GM11168 (cell line): Measurements from ENCODE around the gene MYO7A.

ENCODE experiments used
- in situ Hi-C: fragments of 300-500 bp; cut with MboI; formaldehyde crosslinking; loops from one replicate; pipeline ENCODE4 v1.12.0; 2022; ENCODE audit warnings: low sequenced_read_pairs; ENCODE audit not compliant: unreplicated experiment

MYO7A gene

GRCh38 chr11:77124488-77124887 is 3.6 kb upstream of the MYO7A start:
- in situ Hi-C loops, result no loop called here

DNA sequence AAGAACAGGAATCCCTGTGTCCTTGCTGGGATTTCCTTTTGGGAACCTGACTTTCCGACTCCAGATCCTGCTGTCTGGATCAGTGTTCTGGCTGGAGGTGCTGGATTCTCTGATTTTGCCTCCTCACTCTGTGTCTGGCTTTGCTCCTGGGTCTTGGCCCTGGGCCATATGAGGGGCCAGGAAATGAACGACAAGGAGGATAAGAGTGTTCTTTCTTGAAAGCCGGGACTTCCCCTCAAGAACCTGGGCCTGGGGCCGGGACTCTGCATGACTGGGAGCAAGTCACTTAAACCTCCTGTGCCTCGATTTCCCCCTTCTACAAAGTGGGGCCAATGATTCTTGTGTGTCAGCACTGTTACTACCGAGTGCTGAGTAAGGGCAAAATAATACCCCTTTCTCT is 2.9 kb upstream of the MYO7A start:
- in situ Hi-C loops, result no loop called here

DNA sequence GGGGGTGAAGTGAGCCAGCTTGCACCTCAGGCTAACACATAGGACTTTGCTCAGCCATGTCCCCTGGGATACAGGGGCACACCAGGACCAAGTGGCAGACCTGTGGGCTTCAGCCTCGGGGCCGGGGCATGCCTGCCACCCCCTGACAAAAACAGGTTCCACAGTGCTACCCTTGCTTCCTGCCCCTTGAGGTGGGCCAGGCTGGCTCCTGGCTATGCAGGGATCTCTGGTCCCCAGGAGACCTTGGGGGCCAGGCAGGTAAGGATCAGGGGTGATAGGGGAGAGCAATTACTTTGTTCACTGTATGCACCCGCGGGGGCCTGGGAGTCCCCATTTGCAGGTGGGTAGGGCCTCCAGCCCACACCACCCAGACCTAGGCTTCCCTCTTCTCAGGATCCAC is 2.4 kb upstream of the MYO7A start:
- in situ Hi-C loops, result no loop called here

- in situ Hi-C loops, result no loop called here
These were observed 1.8 kb upstream of the MYO7A start for GRCh38 chr11:77126156-77126775.

GRCh38 chr11:77126861-77127234 is 1.2 kb upstream of the MYO7A start:
- in situ Hi-C loops, result no loop called here

- in situ Hi-C loops, result no loop called here
These were observed 673 bp upstream of the MYO7A start for GRCh38 chr11:77127235-77127911.

DNA sequence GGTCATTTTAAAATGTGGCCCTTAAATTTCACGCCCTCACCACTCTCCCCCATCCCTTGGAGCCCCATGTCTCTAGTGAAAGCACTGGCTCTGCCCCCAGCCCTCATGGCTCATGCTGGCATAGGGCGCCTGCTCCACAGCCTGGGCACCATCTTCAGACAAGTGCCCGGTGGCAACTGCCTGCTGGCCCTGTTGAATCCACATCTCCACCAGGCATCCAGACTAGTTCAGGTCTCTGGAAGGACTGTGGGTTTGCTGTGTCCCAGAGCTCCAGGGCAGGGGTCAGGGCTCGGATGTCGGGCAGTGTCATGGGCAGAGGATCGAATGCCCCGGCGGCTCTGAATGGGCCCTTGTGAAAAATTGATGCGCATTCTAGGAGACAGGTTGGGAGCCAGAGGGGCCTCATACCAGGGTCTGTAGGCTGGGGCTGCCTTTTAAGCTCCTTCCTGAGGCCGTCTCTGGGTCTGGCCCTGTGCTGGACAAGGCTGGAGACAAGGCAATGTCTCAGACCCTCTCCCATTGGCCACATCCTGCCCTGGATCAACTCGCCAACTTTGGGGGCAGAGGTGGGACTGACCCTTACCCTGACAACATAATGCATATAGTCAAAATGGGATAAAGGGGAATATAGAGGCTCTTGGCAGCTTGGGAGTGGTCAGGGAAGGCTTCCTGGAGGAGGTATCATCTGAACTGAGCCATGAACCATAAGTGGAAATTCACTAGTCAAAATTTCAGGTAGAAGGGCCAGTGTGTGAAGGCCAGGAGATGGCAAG is 1.2 kb downstream of the MYO7A start:
- in situ Hi-C loops, result no loop called here

DNA sequence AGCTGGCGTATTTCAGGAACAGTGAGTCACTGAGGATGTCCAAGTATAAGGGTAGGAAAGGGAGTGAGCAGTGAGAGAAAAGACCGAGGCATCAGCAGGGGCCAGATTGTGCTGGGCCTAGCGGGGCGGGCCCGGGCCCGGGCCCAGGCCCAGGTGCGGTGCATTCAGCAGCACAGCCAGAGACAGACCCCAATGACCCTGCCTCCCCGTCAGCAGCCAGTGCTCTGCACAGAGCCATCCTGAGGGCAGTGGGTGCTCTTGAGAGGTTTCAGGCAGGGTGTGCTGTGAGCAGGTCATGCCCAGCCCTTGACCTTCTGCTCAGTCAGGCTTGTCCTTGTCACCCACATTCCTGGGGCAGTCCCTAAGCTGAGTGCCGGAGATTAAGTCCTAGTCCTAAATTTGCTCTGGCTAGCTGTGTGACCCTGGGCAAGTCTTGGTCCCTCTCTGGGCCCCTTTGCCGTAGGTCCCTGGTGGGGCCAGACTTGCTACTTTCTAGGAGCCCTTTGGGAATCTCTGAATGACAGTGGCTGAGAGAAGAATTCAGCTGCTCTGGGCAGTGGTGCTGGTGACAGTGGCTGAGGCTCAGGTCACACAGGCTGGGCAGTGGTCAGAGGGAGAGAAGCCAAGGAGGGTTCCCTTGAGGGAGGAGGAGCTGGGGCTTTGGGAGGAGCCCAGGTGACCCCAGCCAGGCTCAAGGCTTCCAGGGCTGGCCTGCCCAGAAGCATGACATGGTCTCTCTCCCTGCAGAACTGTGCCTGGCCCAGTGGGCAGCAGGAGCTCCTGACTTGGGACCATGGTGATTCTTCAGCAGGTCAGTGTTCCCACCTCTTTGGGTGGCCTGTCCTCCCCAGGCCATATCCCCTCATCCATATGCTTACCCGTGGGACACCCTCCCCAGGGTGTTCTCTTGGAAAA is 2.1 kb downstream of the MYO7A start:
- in situ Hi-C loops, result no loop called here

- in situ Hi-C loops, result no loop called here
These were observed 2.9 kb downstream of the MYO7A start for GRCh38 chr11:77130763-77131513.

DNA sequence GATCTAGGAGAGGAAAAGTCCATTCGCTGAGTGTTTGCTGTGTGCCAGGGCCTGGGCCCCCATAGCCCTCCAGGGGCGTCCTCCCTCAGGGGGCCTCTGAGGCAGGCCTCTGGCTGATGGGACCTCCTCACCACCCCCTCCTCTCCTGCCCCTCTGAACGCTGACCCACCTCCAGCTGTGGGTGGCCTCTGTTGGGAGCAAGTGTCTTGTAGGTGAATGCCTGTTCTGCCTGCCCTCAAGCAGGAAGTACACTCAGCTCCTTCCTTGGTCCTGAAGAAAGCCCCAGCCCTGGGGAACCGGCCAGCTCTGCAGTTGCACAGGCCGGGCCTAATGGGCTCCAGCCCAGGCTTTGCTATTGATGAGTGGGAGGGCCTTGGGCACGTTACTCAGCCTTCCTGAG is 3.5 kb downstream of the MYO7A start:
- in situ Hi-C loops, result no loop called here

DNA sequence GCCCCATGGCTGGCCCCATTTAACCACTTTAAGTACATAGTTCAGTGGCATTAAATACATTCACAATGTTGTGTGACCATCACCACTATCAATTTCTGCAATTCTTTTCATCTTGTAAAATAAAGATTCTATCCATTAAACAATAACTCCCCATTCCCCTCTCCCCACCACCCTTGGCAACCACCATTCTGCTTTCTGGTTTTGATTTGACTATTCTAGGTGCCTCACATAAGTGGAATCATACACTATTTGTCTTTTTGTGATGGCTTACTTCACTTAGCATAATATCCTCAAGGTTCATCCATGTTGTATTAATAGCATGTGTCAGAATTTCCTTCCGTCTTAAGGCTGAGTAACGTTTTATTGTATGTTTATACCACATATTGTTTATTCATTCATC is 7.0 kb downstream of the MYO7A start:
- in situ Hi-C loops, result no loop called here

DNA sequence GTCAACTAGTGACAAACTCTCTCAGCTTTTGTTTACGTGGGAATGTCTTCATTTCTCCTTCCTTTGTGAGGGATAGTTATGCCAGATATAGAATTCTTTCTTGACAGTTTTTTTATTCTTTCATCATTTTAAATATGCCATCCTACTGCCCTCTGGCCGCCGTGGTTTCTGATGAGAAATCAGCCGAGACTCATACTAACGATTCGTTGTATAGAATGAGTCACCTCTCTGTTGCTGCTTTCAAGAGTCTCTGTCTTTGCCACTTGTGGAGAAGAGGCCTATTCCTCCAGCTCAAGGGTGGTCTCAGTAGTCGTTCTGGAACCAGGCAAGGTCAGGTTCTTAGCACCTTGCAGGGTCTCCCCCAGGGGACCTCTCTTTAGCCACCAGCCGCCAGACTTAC is 8.0 kb downstream of the MYO7A start:
- in situ Hi-C loops, result no loop called here

DNA sequence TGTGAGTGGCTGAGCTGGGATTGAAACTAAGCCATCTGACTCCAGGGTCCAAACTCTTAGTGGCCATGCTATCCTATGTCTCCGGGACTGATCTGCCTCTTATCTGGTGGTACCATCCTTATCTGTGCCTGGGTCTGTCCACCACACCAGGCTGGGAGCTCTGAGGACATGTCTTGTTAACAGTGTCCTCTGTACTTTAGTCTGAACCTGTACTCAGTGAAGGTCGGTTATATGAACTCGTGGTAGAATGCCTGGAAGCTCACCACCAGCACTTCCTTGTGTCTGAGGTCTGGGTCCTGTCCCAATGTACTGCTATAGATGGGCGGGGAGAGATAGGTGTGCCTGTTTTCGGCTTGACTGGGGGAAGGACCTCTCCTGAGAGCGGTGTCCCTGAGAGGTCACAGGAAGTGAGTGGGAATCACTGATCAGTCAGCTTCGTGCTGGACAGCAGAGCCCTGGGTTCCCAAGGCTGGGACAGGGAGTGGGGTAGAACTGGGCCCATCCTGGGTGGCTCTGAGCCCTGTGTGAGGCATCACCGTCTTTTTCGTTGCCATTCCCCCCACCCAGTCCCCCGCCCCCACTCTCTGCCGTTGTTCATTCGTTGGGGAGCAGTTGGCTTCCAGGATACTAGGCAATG is 8.9 kb downstream of the MYO7A start:
- in situ Hi-C loops, result no loop called here

DNA sequence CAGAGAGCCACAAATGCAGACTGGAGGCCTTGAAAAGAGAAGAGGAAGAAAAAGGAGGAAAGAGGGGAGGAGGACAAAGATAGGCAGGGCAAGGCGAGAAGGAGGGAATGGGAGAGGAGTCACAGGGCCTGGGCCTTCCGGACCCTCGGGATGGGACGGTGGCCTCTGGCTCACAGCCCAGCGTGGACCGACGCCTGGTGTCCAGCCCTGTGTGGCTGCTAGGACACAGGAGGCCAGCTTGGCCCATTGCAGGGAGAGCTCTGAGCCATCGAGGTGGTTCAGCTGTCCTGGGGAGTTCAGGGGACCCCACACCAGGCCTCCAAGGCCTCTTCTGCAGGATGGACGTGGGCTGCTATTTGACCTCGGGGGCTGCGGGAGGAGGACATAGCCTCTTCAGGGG is 9.4 kb downstream of the MYO7A start:
- in situ Hi-C loops, result no loop called here

GRCh38 chr11:77138106-77138649 is 10.1 kb downstream of the MYO7A start:
- in situ Hi-C loops, result no loop called here

- in situ Hi-C loops, result no loop called here
These were observed 11.2 kb downstream of the MYO7A start for GRCh38 chr11:77139201-77139600.

DNA sequence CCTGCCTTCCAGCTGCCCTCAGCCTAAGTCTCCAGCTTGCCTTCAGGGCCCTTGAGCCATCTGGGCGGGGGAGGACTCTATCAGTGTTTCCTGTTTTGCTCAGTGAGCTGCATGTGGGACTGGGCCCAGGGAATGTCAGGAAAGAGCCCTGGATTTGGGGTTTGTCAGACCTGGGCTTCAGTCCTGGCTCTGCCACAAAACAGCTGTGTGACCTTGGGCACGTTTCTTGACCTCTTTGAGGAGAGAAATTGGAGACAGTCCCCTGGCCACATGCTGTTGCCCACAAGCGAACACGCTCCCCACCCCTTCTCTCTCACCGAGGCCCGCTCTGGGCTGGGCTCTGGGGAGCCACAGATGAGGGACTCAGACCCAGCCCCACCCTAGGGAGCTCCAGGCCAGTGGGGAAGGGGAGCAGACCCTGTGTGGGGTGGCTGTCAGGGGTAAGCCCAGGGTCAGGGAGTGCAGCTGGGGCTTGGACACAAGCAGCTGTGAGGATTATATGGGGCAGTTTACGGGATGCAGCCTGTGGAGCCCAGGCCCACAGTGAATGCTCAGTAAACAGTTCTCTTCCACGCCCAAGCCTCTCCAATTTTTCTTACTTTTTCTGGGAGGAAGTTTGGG is 12.3 kb downstream of the MYO7A start:
- in situ Hi-C loops, result no loop called here

DNA sequence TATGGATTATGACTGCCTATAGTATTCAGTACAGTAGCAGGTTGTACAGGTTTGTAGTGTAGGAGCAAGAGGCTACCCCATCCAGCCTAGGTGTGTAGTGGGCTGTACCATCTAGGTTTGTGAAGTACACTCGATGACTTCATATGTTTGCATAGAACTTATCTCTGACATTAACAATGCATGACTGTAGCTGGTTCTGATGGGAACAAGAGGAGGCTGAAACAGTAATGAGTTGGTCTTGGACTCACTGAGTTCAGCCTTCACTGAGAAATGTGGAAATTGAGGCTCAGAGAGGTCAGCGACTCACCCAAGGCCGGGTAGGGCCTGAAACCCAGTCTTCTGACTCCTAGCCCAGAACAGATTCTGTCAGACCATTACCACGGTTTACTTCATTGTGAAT is 13.0 kb downstream of the MYO7A start:
- in situ Hi-C loops, result no loop called here

DNA sequence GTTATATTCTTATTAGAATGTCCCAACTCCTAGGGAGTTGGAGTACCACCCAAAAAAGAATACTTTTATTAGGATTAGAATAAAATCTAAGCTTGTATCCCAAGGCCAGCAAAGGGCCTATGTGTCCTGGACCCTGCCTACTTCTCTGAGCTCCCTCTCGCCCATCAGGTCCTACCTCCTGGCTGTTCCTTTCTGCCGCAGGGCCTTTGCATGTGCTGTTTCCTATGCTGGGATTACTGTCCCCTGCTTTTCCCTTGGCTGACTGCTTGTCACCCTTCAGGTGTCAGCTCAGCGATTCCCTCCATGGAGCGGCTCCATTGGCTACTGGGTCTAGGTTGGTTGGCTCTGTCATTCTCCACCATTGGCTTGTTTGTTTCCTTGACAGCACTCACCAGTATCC is 13.4 kb downstream of the MYO7A start:
- in situ Hi-C loops, result no loop called here
